ENCODE measurements around the gene CLECL1. TPM values are rescaled to one million over a fixed set of nuclear protein-coding genes. Genes with fewer than 3 reads are reported as not detected.
A peak's percentile ranks its signal among the peaks of the same experiment; 100 is the strongest.

CLECL1 gene
- total and polyA plus RNA-seq, 9 of the 15 experiments (the other 6 are each of a cell fraction or from before 2014, with no cell fraction given), result 0.13 to 0.25 TPM; not detected in 7

GRCh38 chr12:9751204-9752144 is 18.6 kb upstream of the CLECL1 start (continued):
- no peak for TF ChIP-seq RREB1 (CRISPR knock-in tag; IDR thresholded peaks at IDR 0.05)
- no peak for TF ChIP-seq LCOR (CRISPR knock-in tag; IDR thresholded peaks at IDR 0.05)
- TF ChIP-seq ATF3 (IDR thresholded peaks at IDR 0.05), result peak; percentile 77
- no peak for TF ChIP-seq ATF3 (CRISPR knock-in tag; conservative IDR thresholded peaks at IDR 0.05)
- no peak for TF ChIP-seq SAFB (IDR thresholded peaks at IDR 0.05; ENCODE audit: borderline replicate concordance, low read depth, low read length)
- no peak for TF ChIP-seq NCOA6 (IDR thresholded peaks at IDR 0.05)
- TF ChIP-seq FIP1L1 (IDR thresholded peaks at IDR 0.05; ENCODE audit: low read depth, low read length, poor library complexity, severe bottlenecking), result no peak
- TF ChIP-seq POLR2H (tag; IDR thresholded peaks at IDR 0.05; ENCODE audit: low read depth), result peak; percentile 92
- TF ChIP-seq XRCC3 (IDR thresholded peaks at IDR 0.05), result no peak
- TF ChIP-seq NFIX (CRISPR knock-in tag; IDR thresholded peaks at IDR 0.05; ENCODE audit: low read depth), result no peak
- no peak for TF ChIP-seq BMI1 (IDR thresholded peaks at IDR 0.05; ENCODE audit: low read length)
